Cardiac muscle cell (in vitro differentiated cells and primary cell): ENCODE measurements around the gene NUBP2. TPM values are rescaled to one million over a fixed set of nuclear protein-coding genes. Genes with fewer than 3 reads are reported as not detected.

ENCODE experiments used
- DNase-seq, 2 donors: peaks; one replicate each; pipeline versions ENCODE4 v3.0.0 to v3.0.0-alpha.2; 2010 to 2017; ENCODE audit warnings: low read depth in 1 of 2, low spot score in 1 of 2
- H3K27ac ChIP-seq: fragments of 200-600 bp; sonication (generic); 2 replicates; pipeline ENCODE4 v1.5.1; 2016
- H3K27me3 ChIP-seq: fragments of 200-600 bp; sonication (generic); 2 replicates; pipeline ENCODE4 v1.6.0; 2016; ENCODE audit warnings: control low read depth
- H3K36me3 ChIP-seq: fragments of 200-600 bp; sonication (generic); 2 replicates; pipeline ENCODE4 v1.5.1; 2016; ENCODE audit warnings: control low read depth
- H3K4me1 ChIP-seq: fragments of 200-600 bp; sonication (generic); 2 replicates; pipeline ENCODE4 v1.8.1; 2017; ENCODE audit warnings: low read depth, mild to moderate bottlenecking, mixed run types
- H3K4me3 ChIP-seq: fragments of 200-600 bp; sonication (generic); 2 replicates; pipeline ENCODE4 v1.5.1; 2016; ENCODE audit warnings: mild to moderate bottlenecking
- H3K9me3 ChIP-seq: fragments of 200-600 bp; sonication (generic); 2 replicates; pipeline ENCODE4 v1.5.1; 2017; ENCODE audit warnings: low read depth, mild to moderate bottlenecking, control low read depth
- CTCF ChIP-seq: IDR thresholded peaks from 2 replicates; pipeline ENCODE4 v1.5.1; 2012; ENCODE audit warnings: low read depth, mild to moderate bottlenecking, low read length
- polyA plus RNA-seq: library from polyadenylated mRNA; unstranded; fragments of >200 nt; fragmentation: Nextera tagmentation; extraction: Ambion mirVana; gene quantifications from 2 replicates; pipeline ENCODE4 v1.2.1, GENCODE V29; 2016
- total RNA-seq: library from RNA; depleted of rRNA; stranded (reverse); fragments of >200 nt; gene quantifications from 2 replicates; pipeline ENCODE4 v1.2.3, GENCODE V29; 2016

The NUBP2 gene
- total and polyA plus RNA-seq, 2 experiments from 2014 or later = 138 to 151 TPM

DNA sequence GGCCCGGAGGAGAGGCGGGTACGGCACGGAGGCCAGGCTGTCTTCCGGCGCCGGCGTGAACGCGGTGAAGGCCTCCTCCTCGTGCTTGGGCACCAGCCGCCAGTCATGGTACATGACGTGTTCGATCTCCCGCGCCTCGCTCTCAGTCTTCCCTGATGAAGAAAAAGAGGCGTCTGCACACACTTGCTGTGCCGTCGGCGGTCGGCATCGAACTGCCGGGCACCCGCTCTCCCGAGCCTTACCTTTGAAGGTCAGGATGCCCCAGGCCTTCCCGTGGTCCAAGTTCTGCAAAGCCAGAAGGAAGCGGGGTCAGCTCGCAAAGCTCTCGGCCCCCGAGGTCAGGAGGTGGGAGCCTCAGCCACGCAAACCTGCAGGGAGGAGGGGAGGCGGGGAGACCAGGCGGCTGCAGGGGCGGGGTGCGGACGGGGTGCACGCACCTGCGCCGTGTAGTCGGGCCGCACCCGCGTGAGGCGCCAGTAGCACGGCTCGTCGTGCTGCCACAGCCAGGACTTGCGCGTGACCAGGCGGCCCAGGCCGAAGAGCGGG lies 10.3 kb upstream of the NUBP2 start, which contains the start of gene EME2:
EME2 (plus strand) TSS at position 449 of the 546 bp plus-strand sequence. CDS start 418 bp downstream, outside the sequence.
- Histone ChIP-seq H3K27ac (peak within 1 kb of the TSS; percentile 88), H3K36me3 (peaks cover 7% of the 10 kb centered on the region), H3K4me1 (peaks cover 13% of the 10 kb centered on the region), H3K9me3 (no peaks in the 10 kb centered on the region), H3K4me3 (peak within 1 kb of the TSS; percentile 59), H3K27me3 (no peaks in the 10 kb centered on the region)
- no peak for DNase-seq
- no peak for TF ChIP-seq CTCF

- peak; percentile 67 for TF ChIP-seq CTCF
- Histone ChIP-seq H3K27ac (peak within 1 kb of the TSS; percentile 88), H3K4me1 (peaks cover 13% of the 10 kb centered on the region), H3K9me3 (no peaks in the 10 kb centered on the region), H3K4me3 (peak within 1 kb of the TSS; percentile 59), H3K27me3 (no peaks in the 10 kb centered on the region), H3K36me3 (peaks cover under 1% of the 10 kb centered on the region)
- DNase-seq = peak; percentile 86 to 94
These were observed 9.7 kb upstream of the NUBP2 start, which contains the start of gene MRPS34 for GRCh38 chr16:1772908-1773702. MRPS34 (minus strand) TSS chr16:1773134; CDS start chr16:1773119, 15 bp downstream.

DNA sequence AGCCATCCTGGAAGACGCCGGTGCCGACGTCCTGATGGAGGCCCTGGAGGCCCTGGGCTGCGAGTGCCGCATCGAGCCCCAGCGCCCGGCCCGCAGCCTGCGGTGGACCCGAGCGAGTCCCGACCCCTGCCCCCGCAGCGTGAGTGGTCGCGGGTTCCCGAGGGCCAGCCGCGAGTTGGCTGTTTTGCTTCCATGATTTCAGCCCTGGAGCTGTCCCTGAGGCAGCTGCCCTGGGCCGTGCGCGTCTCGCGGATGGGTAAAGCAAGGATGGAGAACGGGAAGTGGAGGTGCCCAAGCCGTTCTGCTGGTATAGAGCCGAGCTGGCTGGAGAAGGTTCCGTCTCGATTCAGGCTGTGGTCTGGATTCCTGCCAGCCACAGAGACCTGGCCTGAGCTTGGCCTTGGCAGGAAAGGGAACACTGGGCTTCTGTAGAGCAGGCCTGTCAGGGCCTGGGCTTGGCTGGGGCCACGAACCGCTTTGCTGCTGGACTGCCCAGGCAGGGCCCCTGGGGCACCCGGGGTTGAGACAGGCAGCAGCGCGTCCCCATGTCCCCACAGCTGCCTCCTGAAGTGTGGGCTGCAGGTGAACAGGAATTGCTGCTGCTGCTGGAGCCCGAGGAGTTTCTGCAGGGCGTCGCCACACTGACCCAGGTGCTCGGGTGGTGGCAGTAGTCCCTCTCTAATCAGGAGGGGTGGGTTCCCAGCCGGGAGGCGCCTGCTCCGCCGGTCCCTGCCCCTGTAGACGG lies 8.9 kb upstream of the NUBP2 start:
- Histone ChIP-seq H3K4me3 (peak overlapping the region; percentile 59), H3K27ac (peak overlapping the region; percentile 88), H3K4me1 (peaks cover 13% of the 10 kb centered on the region), H3K9me3 (no peaks in the 10 kb centered on the region), H3K27me3 (no peaks in the 10 kb centered on the region), H3K36me3 (no peaks in the 10 kb centered on the region)
- TF ChIP-seq CTCF = no peak
- peak in 1 of 2 donors; percentile 49 for DNase-seq

- no peak overlapping the region for H3K27ac ChIP-seq
- H3K27me3 ChIP-seq = no peaks in the 10 kb centered on the region
- no peaks in the 10 kb centered on the region for H3K36me3 ChIP-seq
- no peaks in the 10 kb centered on the region for H3K9me3 ChIP-seq
- peaks cover 13% of the 10 kb centered on the region for H3K4me1 ChIP-seq
- peak overlapping the region; percentile 59 for H3K4me3 ChIP-seq
- no peak for DNase-seq
- TF ChIP-seq CTCF = no peak
These were observed 8.3 kb upstream of the NUBP2 start for GRCh38 chr16:1774448-1774780.

- Histone ChIP-seq H3K36me3 (no peaks in the 10 kb centered on the region), H3K4me1 (peaks cover 13% of the 10 kb centered on the region), H3K4me3 (no peak overlapping the region), H3K9me3 (no peaks in the 10 kb centered on the region), H3K27ac (no peak overlapping the region), H3K27me3 (no peaks in the 10 kb centered on the region)
- TF ChIP-seq CTCF = no peak
- DNase-seq = no peak
These were observed 7.5 kb upstream of the NUBP2 start for GRCh38 chr16:1775006-1775845.
